HG03097 (cell line): ENCODE measurements around the gene DPH2.

Experiments
- ATAC-seq: cut with Tn5 transposase; IDR thresholded peaks from one replicate; pipeline ENCODE4 v1.9.1; 2021; ENCODE audit not compliant: unreplicated experiment, low FRiP score

The DPH2 gene, protein sequence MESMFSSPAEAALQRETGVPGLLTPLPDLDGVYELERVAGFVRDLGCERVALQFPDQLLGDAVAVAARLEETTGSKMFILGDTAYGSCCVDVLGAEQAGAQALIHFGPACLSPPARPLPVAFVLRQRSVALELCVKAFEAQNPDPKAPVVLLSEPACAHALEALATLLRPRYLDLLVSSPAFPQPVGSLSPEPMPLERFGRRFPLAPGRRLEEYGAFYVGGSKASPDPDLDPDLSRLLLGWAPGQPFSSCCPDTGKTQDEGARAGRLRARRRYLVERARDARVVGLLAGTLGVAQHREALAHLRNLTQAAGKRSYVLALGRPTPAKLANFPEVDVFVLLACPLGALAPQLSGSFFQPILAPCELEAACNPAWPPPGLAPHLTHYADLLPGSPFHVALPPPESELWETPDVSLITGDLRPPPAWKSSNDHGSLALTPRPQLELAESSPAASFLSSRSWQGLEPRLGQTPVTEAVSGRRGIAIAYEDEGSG

GRCh38 chr1:43969746-43970466 lies at the start of gene DPH2:
Gene DPH2, plus strand, starts transcription at chr1:43970010. Its CDS starts 166 bp downstream, at chr1:43970176.
- peak; percentile 63 for ATAC-seq

GRCh38 chr1:43921022-43921421 lies 48.8 kb upstream of the DPH2 start:
- ATAC-seq = no peak

- ATAC-seq = no peak
Observed at GRCh38 chr1:43924516-43924915, 45.3 kb upstream of the DPH2 start.

DNA sequence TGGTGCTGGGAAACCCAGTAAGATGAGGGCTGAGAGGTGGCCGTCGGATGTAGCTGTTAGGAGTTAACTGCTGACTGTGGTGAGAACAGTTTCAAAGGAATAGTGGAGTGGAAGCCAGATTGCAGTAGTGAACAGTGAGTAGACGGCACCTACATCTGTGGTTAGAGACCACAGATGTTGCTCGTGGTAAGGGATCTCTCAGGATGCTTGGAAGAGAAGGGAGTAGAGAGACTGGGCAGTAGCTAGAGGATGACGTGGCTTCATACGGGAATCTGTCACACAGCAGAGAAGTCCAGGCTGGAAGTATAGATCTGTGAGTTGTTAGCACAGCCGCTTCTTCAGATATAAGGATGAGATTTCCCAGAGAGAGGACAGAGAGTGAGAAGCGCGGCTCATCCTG lies 44.0 kb upstream of the DPH2 start:
- no peak for ATAC-seq

DNA sequence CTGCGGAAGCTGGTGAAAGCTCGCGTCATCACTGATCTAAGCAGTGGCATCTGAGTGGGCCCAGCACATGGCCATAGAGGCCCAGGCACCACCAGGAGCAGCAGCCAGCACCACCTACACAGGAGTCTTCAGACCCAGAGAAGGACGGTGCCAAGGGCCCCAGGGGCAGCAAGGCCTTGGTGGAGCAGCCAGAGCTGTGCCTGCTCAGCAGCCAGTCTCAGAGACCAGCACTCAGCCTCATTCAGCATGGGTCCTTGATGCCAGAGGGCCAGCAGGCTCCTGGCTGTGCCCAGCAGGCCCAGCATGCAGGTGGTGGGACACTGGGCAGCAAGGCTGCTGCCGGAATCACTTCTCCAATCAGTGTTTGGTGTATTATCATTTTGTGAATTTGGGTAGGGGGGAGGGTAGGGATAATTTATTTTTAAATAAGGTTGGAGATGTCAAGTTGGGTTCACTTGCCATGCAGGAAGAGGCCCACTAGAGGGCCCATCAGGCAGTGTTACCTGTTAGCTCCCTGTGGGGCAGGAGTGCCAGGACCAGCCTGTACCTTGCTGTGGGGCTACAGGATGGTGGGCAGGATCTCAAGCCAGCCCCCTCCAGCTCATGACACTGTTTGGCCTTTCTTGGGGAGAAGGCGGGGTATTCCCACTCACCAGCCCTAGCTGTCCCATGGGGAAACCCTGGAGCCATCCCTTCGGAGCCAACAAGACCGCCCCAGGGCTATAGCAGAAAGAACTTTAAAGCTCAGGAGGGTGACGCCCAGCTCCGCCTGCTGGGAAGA lies 39.5 kb upstream of the DPH2 start:
- ATAC-seq = no peak

DNA sequence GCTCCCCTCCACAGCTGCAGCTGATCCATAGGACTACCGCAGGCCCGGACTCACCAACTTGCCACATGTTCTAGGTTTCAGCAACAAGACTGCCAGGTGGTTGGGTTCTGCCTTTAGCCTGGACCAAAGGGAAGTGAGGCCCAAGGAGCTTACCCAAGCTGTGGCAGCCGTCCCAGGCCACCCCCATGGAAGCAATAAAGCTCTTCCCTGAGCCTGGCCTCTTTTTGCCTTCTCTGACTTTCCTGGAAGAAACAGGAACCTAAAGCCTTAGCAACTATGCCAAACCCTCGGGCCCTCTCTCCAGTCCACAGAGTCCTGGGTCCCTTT lies 38.9 kb upstream of the DPH2 start:
- no peak for ATAC-seq

DNA sequence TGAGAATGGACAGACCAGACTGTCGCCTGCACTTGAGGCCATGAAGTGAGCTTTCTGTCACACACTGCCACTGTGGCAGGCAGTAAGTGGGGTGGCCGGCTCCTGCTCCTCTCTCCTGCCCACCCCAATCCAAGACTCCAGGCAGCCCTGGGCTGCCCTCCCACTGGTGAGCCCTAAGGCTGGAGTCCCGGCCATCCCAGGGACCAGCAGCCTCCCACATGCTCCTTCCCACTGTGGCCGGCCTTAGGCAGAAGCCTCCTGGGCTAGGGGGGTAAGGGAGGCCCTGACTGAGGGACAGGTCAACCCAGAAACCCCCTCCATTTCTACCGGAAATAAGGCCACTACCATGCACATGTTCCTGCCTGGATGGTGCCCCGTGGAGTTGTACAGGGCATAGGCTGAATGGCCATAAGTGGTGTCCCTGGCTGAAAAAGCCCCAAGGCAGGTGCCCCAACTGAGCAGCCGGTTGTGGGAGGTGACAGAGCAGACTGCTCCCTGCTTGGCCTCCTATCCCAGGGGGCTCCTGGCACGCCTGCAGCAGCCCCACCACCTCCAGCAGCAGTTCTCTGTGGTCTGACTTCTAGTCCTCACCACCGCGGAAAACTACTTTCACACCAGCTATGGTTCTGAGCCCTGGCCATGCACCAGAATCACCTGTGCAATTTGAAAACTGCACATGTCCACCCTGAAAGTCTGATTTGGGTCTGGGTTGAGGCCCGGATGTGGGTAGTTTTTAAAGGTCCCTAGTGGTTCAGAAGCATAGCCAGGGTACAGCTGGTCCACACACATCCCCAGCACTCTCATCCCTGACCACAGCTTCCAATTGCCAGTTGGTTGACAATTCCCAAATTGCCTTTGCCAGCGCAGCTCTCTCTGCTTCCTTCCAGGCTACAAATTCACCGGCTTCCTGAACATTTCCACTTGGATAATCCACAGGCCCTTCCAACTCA lies 37.8 kb upstream of the DPH2 start:
- ATAC-seq = no peak

GRCh38 chr1:43932786-43933385 lies 36.9 kb upstream of the DPH2 start:
- no peak for ATAC-seq

GRCh38 chr1:43933386-43934100 lies 36.3 kb upstream of the DPH2 start, which contains the start of gene ARTN:
Gene ARTN, plus strand, starts transcription at chr1:43933801. Its CDS starts 1,856 bp downstream, at chr1:43935657.
- ATAC-seq = no peak

GRCh38 chr1:43934101-43934985 lies 35.5 kb upstream of the DPH2 start:
- ATAC-seq = no peak

DNA sequence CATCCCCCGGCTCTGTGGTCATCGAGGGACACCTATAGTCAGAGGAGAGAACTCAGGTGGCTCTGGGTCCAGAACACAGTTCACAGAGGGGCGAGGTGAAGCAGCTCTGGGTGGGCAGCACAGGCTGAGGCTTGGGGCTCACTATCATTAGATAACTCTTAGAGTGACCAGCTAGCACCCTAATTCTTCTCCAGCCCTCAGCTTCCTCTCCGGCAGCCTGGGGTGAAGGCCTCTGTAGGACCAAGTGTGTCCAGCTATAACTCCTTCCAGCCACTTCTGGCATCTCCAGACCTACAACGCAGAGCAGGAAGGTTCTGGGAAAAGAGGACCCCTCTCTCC lies 34.9 kb upstream of the DPH2 start:
- no peak for ATAC-seq

GRCh38 chr1:43935711-43936427 lies 33.9 kb upstream of the DPH2 start:
- ATAC-seq = no peak

DNA sequence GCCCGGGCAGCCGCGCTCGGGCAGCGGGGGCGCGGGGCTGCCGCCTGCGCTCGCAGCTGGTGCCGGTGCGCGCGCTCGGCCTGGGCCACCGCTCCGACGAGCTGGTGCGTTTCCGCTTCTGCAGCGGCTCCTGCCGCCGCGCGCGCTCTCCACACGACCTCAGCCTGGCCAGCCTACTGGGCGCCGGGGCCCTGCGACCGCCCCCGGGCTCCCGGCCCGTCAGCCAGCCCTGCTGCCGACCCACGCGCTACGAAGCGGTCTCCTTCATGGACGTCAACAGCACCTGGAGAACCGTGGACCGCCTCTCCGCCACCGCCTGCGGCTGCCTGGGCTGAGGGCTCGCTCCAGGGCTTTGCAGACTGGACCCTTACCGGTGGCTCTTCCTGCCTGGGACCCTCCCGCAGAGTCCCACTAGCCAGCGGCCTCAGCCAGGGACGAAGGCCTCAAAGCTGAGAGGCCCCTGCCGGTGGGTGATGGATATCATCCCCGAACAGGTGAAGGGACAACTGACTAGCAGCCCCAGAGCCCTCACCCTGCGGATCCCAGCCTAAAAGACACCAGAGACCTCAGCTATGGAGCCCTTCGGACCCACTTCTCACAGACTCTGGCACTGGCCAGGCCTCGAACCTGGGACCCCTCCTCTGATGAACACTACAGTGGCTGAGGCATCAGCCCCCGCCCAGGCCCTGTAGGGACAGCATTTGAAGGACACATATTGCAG lies 33.2 kb upstream of the DPH2 start:
- ATAC-seq = no peak

DNA sequence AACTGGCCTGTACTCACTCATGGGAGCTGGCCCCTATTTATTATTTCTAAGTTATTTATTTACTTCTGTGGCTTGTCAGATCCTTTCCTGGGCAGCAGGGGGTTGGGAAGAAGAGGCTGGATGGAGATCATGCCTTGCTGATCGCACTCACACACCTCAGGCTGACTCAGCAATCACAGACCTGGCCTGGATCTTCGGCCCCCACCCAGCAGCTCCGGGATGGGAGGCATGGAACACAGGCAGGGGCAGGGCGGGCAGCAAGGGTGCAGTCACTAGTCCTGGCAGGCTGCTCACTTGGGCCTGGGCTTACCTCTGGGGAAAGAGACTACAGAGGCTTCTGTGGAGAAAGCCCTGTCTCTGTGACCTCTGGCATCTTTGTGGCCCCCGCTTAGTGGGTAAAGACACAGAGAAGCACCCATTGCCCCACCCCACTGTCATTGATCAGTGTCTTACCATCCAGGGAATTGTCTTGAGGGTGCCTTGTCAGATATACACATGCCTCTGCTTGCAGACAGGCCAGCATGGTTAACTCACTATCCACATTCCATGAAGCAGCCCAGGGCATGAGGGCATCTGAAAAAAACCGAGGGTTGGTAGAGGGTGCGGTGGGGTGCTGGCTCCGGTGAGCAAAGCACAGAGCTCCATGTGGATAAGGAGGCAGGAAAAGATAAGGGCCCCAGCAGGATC lies 32.5 kb upstream of the DPH2 start:
- no peak for ATAC-seq

DNA sequence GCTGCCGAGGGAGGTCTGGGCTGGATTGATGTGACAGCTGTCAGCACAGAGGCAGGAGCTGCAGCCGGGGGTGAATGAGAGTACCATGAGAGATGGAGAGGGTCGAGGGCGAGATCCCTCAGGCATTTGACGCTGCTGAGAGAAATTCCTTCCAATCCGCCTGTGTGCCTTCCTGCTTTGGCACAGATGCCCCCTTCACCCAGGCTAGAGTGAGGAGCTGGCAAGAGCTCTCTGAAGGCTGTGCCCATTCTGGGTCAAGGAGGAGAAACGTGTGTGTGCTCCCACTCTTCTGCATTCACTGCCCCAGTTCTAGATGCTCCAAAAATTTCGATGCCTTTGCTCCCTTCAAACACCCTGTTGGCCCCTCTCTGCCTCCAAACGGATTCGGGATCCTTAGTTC lies 31.4 kb upstream of the DPH2 start:
- no peak for ATAC-seq

- no peak for ATAC-seq
Observed at GRCh38 chr1:43938892-43939587, 30.8 kb upstream of the DPH2 start.
